ENCODE measurements around the gene PDZD8. TPM values are rescaled to one million over a fixed set of nuclear protein-coding genes. Genes with fewer than 3 reads are reported as not detected.

PDZD8 gene
- total RNA-seq, 5 donors from 2014 or later (not counting 1 experiment from before 2014, with no cell fraction given): 12.8 to 20.8 (median 19.4) TPM

Other genes with a start within 250 kb of the PDZD8 start
- gene VAX1, start 237.2 kb downstream of the PDZD8 start, total RNA-seq: not detected
- not detected for gene KCNK18, start 178.0 kb downstream of the PDZD8 start, total RNA-seq
- 1 to 10 TPM in 3 of 5 donors, under 1 TPM in 2; 0.18 to 2.9 (median 1.0) TPM for gene SLC18A2, start 134.3 kb downstream of the PDZD8 start, total RNA-seq
- not detected for gene EMX2, start 167.3 kb upstream of the PDZD8 start, total RNA-seq

All from T-cell (primary cell).